Muscle layer of colon (tissue), 2 donors: Measurements from ENCODE around the gene ANGPT4.

Experiments
- H3K27ac ChIP-seq: one replicate; pipeline ENCODE4 v1.7.0; 2013; ENCODE audit warnings: low read depth, mild to moderate bottlenecking, low read length, moderate library complexity
- H3K27me3 ChIP-seq, 2 donors: one replicate each; pipeline ENCODE4 v1.7.0; 2013; ENCODE audit warnings: low read length in 2 of 2, mild to moderate bottlenecking in 2 of 2; ENCODE audit not compliant: insufficient read depth in 2 of 2, control insufficient read depth in 1 of 2
- H3K36me3 ChIP-seq: one replicate; pipeline ENCODE4 v1.7.0; 2013; ENCODE audit warnings: mild to moderate bottlenecking, low read length; ENCODE audit not compliant: insufficient read depth
- H3K4me1 ChIP-seq: one replicate; pipeline ENCODE4 v1.7.0; 2013; ENCODE audit warnings: mild to moderate bottlenecking, low read length; ENCODE audit not compliant: insufficient read depth
- H3K4me3 ChIP-seq, 2 donors: one replicate each; pipeline ENCODE4 v1.7.0; 2013; ENCODE audit warnings: low read length in 2 of 2, low read depth in 1 of 2, mild to moderate bottlenecking in 1 of 2, moderate library complexity in 1 of 2
- H3K9ac ChIP-seq: one replicate; pipeline ENCODE4 v1.7.0; 2013; ENCODE audit warnings: low read length
- H3K9me3 ChIP-seq: one replicate; pipeline ENCODE4 v1.7.0; 2013; ENCODE audit warnings: mild to moderate bottlenecking, low read length
- donor health status: abdominal sarcoma.
- donor health status: Adenocarcinoma of cecum.

Gene ANGPT4

GRCh38 chr20:914727-915498 is 1.2 kb downstream of the ANGPT4 start:
- Histone ChIP-seq H3K9me3 (no peaks in the 10 kb centered on the region), H3K27me3 (no peaks in the 10 kb centered on the region), H3K4me1 (no peaks in the 10 kb centered on the region), H3K27ac (no peak overlapping the region), H3K9ac (no peak overlapping the region), H3K4me3 (no peak overlapping the region), H3K36me3 (no peaks in the 10 kb centered on the region)

DNA sequence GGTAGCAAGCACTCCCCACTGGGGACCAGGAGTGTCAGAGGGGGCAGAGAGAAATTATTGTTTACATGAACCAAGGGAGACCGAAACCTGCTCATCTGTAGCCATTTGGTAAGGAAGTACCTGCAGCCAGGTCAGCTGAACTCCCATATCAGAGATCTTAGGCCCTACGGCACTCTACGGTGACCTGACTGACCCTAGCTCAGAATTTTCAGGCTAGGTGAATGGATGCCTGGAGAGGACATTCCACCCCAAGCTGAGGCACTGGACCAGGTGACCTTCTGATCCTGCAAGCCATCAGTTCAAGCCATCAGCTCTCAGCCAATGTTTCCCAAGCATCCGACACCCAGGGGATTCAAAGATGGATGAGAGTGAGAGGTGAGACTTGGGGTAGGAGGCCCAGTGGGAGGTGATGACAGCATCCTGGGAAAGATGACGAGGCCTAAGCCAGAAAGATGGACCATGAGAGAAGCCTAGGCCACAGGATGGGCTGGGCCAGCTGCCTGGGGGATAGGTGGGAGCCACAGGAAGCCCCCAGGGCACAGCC is 2.8 kb downstream of the ANGPT4 start:
- Histone ChIP-seq H3K9ac (no peak overlapping the region), H3K36me3 (no peaks in the 10 kb centered on the region), H3K4me3 (no peak overlapping the region), H3K27ac (no peak overlapping the region), H3K9me3 (no peaks in the 10 kb centered on the region), H3K27me3 (no peaks in the 10 kb centered on the region), H3K4me1 (no peaks in the 10 kb centered on the region)

GRCh38 chr20:911882-912600 is 4.1 kb downstream of the ANGPT4 start:
- Histone ChIP-seq H3K4me1 (no peaks in the 10 kb centered on the region), H3K27me3 (no peaks in the 10 kb centered on the region), H3K36me3 (no peaks in the 10 kb centered on the region), H3K9me3 (no peaks in the 10 kb centered on the region), H3K9ac (no peak overlapping the region), H3K27ac (no peak overlapping the region), H3K4me3 (no peak overlapping the region)

GRCh38 chr20:910870-911770 is 5.0 kb downstream of the ANGPT4 start:
- no peaks in the 10 kb centered on the region for H3K9me3 ChIP-seq
- H3K4me3 ChIP-seq = no peak overlapping the region
- no peaks in the 10 kb centered on the region for H3K36me3 ChIP-seq
- no peak overlapping the region for H3K27ac ChIP-seq
- no peak overlapping the region for H3K9ac ChIP-seq
- H3K4me1 ChIP-seq = no peaks in the 10 kb centered on the region
- H3K27me3 ChIP-seq = no peaks in the 10 kb centered on the region

GRCh38 chr20:910132-910869 is 5.8 kb downstream of the ANGPT4 start:
- Histone ChIP-seq H3K4me3 (no peak overlapping the region), H3K36me3 (no peaks in the 10 kb centered on the region), H3K9me3 (no peaks in the 10 kb centered on the region), H3K27me3 (no peaks in the 10 kb centered on the region), H3K27ac (no peak overlapping the region), H3K4me1 (no peaks in the 10 kb centered on the region), H3K9ac (no peak overlapping the region)

DNA sequence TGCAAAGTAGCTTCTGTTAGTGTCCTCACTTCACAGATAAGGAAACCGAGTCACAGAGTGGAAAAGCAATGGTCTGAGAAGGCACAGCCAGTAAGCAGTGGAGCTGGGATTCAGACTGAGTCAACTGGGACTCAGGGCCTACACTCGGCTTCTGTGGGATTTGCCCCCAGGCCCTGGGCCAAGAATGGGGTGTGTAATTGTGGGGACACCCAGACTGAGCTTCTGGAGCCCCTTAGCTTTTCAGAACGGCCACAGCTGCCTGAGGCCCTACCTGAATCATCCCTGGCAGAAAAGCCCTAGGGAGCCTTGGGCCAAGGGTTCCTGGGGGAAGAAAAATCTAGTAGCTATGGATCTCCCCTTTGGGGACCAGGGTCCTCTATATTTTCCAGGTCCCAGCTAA is 6.5 kb downstream of the ANGPT4 start:
- Histone ChIP-seq H3K4me3 (no peak overlapping the region), H3K4me1 (no peaks in the 10 kb centered on the region), H3K36me3 (no peaks in the 10 kb centered on the region), H3K9me3 (no peaks in the 10 kb centered on the region), H3K27me3 (no peaks in the 10 kb centered on the region), H3K27ac (no peak overlapping the region), H3K9ac (no peak overlapping the region)

GRCh38 chr20:906703-907270 is 9.3 kb downstream of the ANGPT4 start:
- Histone ChIP-seq H3K4me1 (no peaks in the 10 kb centered on the region), H3K36me3 (no peaks in the 10 kb centered on the region), H3K9ac (no peak overlapping the region), H3K9me3 (no peaks in the 10 kb centered on the region), H3K27ac (no peak overlapping the region), H3K27me3 (no peaks in the 10 kb centered on the region), H3K4me3 (no peak overlapping the region)

DNA sequence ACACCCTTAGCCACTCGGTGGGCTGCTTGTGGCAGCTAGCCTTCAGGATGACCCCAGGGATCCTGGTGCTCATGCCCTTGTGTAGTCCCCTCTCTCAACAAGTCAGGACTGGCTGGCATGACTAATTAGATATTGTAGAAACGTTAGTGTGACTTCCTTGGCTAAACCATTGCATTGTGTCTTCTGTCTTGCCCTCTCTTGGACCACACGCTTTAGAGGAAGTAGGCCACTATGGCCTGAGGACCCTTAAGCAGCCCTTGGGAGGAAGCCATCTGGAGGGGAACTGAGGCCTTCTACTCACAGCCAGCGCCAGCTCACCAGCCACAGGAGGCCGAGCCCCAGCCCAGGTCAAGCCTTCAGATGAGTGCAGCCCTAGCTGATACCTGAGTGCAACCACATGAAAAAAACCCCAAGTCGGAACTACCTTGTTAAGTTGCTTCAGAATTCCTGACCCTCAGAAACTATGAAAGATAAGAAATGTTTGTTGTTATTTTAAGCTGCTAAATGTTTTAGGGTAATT is 10.1 kb downstream of the ANGPT4 start:
- no peak overlapping the region for H3K4me3 ChIP-seq
- no peaks in the 10 kb centered on the region for H3K4me1 ChIP-seq
- H3K27me3 ChIP-seq = no peaks in the 10 kb centered on the region
- H3K27ac ChIP-seq = no peak overlapping the region
- no peaks in the 10 kb centered on the region for H3K36me3 ChIP-seq
- no peaks in the 10 kb centered on the region for H3K9me3 ChIP-seq
- H3K9ac ChIP-seq = no peak overlapping the region

DNA sequence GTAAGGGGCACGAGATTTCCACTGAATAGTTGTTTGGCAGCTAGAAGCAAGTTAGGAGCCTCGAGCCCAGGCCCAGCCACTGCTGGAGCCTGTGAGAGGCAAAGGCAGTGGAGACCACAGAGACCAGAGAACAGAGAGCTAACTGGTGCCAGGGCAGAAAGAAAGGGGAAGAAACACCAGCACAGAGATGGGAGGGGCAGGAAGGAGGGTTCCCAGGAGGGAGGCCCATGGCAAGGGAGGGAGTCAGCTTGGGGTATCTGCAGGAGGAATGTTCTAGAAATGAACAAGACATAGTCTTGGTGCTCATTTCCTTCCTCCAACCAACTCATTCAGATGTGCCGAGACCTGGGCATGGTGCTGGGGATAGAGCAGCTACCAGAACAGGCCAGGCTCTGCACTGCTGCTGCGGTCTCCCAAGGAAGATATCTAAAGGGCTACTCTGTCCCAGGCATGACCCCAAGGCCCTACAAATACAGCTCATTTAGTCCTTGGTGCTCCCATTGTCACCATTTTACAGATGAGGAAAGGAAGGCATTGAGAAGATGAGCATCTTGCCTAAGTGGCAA is 10.7 kb downstream of the ANGPT4 start:
- H3K27me3 ChIP-seq = no peaks in the 10 kb centered on the region
- H3K9me3 ChIP-seq = no peaks in the 10 kb centered on the region
- H3K36me3 ChIP-seq = no peaks in the 10 kb centered on the region
- no peaks in the 10 kb centered on the region for H3K4me1 ChIP-seq
- no peak overlapping the region for H3K4me3 ChIP-seq
- no peak overlapping the region for H3K9ac ChIP-seq
- no peak overlapping the region for H3K27ac ChIP-seq

DNA sequence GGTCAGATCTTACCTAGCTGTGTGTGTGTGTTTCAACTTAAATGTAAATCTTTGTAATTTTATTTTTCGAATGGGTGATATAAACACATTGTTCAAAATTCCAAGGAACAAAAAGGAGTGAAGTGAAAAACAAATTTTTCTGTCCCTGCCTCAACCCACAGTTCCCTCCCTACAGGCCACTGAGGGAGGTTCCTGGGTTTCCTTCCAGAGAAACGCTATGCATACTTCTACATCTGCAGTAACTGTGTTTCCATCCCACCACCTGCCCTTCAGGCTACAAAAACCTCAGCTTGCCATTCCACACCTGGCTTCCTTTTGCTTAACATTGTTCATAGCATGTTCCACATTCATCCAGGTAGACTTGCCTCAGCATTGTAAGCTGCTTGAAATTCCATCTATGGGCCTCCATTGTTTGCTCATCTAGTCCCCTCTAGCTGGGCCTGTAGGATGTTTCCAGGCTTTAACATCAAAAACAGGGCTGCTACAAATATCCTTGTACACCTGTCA is 12.0 kb downstream of the ANGPT4 start:
- H3K4me1 ChIP-seq = no peaks in the 10 kb centered on the region
- H3K27me3 ChIP-seq = no peaks in the 10 kb centered on the region
- H3K9me3 ChIP-seq = no peaks in the 10 kb centered on the region
- H3K9ac ChIP-seq = no peak overlapping the region
- H3K4me3 ChIP-seq = no peak overlapping the region
- H3K36me3 ChIP-seq = no peaks in the 10 kb centered on the region
- H3K27ac ChIP-seq = no peak overlapping the region
